ENCODE data around the gene ZNF280C. TPM values are rescaled to one million over a fixed set of nuclear protein-coding genes. Genes with fewer than 3 reads are reported as not detected.

ZNF280C gene
- total RNA-seq, 1 experiment from 2014 or later: 22.0 TPM

DNA sequence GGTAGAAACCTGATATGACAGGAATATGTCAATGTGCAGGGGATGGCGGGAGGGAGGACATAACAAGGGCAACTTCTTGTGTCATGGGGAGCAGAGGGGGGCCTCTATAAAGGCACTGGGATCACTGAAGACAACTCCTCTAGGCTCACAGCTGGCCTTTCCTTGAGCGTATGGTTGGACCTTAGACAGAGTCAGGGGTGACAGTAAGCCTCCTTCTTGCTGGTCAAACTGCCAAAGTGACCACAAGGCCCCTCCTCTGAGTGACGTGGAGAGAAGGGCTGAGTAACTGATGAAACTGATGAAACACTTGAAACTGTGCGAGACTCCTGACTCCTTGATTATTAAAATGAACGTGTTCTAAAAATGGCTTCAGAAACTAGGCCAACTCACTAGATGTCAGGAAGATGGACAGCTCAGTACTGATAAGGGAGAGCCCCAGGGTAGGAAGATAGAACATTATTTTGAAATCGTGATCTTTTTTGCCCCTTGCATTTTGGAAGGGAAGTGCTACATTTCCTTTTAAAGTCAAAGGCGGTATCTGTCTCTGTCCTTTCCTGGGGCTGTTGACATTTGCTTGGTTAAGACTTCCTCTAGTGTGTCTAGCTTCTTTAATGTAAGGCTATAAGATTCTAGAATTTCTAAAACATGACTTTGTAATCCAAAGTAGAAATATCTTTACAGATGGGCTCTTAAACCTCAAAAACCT is 95.4 kb downstream of the ZNF280C start:
- intact Hi-C loops (cut with micrococcal nuclease; ENCODE audit: unreplicated experiment): no loop called here
- CTCF ChIA-PET: no interaction called here
- Histone ChIP-seq H3K9me3 (ENCODE audit: low read depth, low read length, poor library complexity, severe bottlenecking) (no peaks in the 10 kb centered on the region), H3K4me3 (ENCODE audit: low read depth, low read length, poor library complexity, severe bottlenecking) (peak overlapping the region; percentile 60), H3K27me3 (replicated peaks; ENCODE audit: insufficient read depth, low read depth, low read length, poor library complexity) (no peaks in the 10 kb centered on the region), H3K4me1 (ENCODE audit: insufficient read depth, low read length, poor library complexity, severe bottlenecking) (peaks cover 18% of the 10 kb centered on the region), H3K36me3 (ENCODE audit: insufficient read depth, low read length, poor library complexity, severe bottlenecking) (no peaks in the 10 kb centered on the region), H3K27ac (ENCODE audit: low read depth, low read length, poor library complexity, severe bottlenecking) (no peak overlapping the region)
- POLR2A ChIA-PET (ENCODE audit: low non-redundant PET): no interaction called here
- BruUV-seq (replicated peaks): TSS peak; percentile 18
- DNase-seq (ENCODE audit: low spot score): no peak
- no peak for TF ChIP-seq CTCF (conservative IDR thresholded peaks at IDR 0.05; ENCODE audit: low read depth, low read length)
- TF ChIP-seq EZH2 (IDR thresholded peaks at IDR 0.05; ENCODE audit: borderline replicate concordance, low read depth, low read length, poor library complexity, severe bottlenecking): no peak

DNA sequence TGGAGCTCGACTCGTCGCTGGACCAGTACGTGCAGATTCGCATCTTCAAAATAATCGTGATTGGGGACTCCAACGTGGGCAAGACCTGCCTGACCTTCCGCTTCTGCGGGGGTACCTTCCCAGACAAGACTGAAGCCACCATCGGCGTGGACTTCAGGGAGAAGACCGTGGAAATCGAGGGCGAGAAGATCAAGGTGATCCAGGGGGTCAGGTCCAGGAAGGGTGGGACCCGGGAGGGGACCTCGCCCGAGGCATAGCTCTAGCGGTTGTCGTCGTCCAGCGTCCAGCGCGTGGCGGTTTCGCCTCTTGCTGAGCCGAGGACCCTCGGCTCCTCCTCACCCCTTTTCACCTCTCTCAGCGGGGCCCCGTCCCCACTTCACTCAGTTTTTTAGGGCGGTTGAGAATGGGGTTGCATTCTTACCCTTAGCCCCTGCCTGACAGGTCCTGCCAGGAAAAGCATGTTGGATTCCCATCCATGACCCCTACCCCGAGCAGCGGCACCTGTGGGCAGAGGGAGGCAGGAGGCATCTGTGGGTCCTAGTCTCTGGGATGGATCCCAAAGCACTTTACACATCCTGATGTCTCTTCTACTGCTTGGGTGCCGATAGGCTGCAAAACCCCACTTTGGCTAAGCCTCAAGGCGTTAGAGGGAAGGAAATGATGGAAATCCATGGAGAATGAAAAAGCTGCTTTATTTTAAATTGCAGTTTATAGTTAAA is 96.4 kb downstream of the ZNF280C start:
- no peak for DNase-seq (ENCODE audit: low spot score)
- peak overlapping the region; percentile 60 for H3K4me3 ChIP-seq (ENCODE audit: low read depth, low read length, poor library complexity, severe bottlenecking)
- ChIA-PET CTCF (no interaction called here), POLR2A (ENCODE audit: low non-redundant PET) (no interaction called here)
- TF ChIP-seq CTCF (conservative IDR thresholded peaks at IDR 0.05; ENCODE audit: low read depth, low read length) (no peak), EZH2 (IDR thresholded peaks at IDR 0.05; ENCODE audit: borderline replicate concordance, low read depth, low read length, poor library complexity, severe bottlenecking) (no peak)
- H3K36me3 ChIP-seq (ENCODE audit: insufficient read depth, low read length, poor library complexity, severe bottlenecking): no peaks in the 10 kb centered on the region
- H3K9me3 ChIP-seq (ENCODE audit: low read depth, low read length, poor library complexity, severe bottlenecking): no peaks in the 10 kb centered on the region
- intact Hi-C loops (cut with micrococcal nuclease; ENCODE audit: unreplicated experiment): no loop called here
- H3K27ac ChIP-seq (ENCODE audit: low read depth, low read length, poor library complexity, severe bottlenecking): no peak overlapping the region
- no TSS peak for BruUV-seq (replicated peaks)
- H3K27me3 ChIP-seq (replicated peaks; ENCODE audit: insufficient read depth, low read depth, low read length, poor library complexity): no peaks in the 10 kb centered on the region
- H3K4me1 ChIP-seq (ENCODE audit: insufficient read depth, low read length, poor library complexity, severe bottlenecking): peaks cover 18% of the 10 kb centered on the region

DNA sequence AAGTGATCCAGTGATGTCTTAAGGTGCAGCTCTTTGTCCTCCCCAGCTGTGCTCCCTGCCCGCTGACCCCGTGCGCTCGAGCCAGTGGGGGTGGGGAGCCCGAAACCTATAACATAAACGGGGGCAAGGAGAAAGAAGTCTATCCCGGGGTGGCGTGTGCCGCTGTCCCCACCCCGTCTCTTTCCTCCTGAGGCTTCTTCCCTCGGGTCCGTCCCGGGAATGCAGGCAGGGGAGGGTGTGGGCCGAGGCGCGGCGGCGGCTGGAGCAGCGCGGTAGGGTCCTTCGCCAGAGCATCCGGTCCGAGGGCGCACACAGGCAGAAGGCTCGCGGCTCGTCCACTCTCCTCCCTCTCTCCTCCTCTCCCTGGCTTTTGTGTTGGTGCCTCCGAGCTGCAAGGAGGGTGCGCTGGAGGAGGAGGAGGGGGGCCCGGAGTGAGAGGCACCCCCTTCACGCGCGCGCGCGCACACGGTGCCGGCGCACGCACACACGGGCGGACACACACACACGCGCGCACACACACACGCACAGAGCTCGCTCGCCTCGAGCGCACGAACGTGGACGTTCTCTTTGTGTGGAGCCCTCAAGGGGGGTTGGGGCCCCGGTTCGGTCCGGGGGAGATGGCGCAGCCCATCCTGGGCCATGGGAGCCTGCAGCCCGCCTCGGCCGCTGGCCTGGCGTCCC is 97.1 kb downstream of the ZNF280C start, which contains the start of gene RAB33A:
RAB33A (plus strand) TSS at position 517 of the 681 bp plus-strand sequence; CDS start at position 618, 101 bp downstream.
- no peaks in the 10 kb centered on the region for H3K36me3 ChIP-seq (ENCODE audit: insufficient read depth, low read length, poor library complexity, severe bottlenecking)
- peak; percentile 37 for DNase-seq (ENCODE audit: low spot score)
- intact Hi-C loops (cut with micrococcal nuclease; ENCODE audit: unreplicated experiment): no loop called here
- H3K9me3 ChIP-seq (ENCODE audit: low read depth, low read length, poor library complexity, severe bottlenecking): no peaks in the 10 kb centered on the region
- TF ChIP-seq CTCF (conservative IDR thresholded peaks at IDR 0.05; ENCODE audit: low read depth, low read length) (no peak), EZH2 (IDR thresholded peaks at IDR 0.05; ENCODE audit: borderline replicate concordance, low read depth, low read length, poor library complexity, severe bottlenecking) (no peak)
- peak within 1 kb of the TSS; percentile 88 for H3K27ac ChIP-seq (ENCODE audit: low read depth, low read length, poor library complexity, severe bottlenecking)
- H3K4me1 ChIP-seq (ENCODE audit: insufficient read depth, low read length, poor library complexity, severe bottlenecking): peaks cover 18% of the 10 kb centered on the region
- H3K4me3 ChIP-seq (ENCODE audit: low read depth, low read length, poor library complexity, severe bottlenecking): peak within 1 kb of the TSS; percentile 60
- POLR2A ChIA-PET (ENCODE audit: low non-redundant PET): no interaction called here
- no peaks in the 10 kb centered on the region for H3K27me3 ChIP-seq (replicated peaks; ENCODE audit: insufficient read depth, low read depth, low read length, poor library complexity)
- CTCF ChIA-PET: no interaction called here
- no TSS peak for BruUV-seq (replicated peaks)
